CD4-positive, alpha-beta T cell treated with Interleukin-2 at 100 ng/mL for 4 hours (primary cell): Measurements from ENCODE around the gene NACC2.
A peak's percentile ranks its signal among the peaks of the same experiment; 100 is the strongest.

Source experiments
- DNase-seq: peaks from one replicate; pipeline ENCODE4 v3.0.0-alpha.2; 2020; ENCODE audit warnings: low spot score

The NACC2 gene

GRCh38 chr9:136128436-136128835 lies 33.3 kb upstream of the NACC2 start:
- DNase-seq: no peak

GRCh38 chr9:136127313-136127712 lies 32.2 kb upstream of the NACC2 start:
- DNase-seq: no peak

GRCh38 chr9:136124976-136125692 lies 30.0 kb upstream of the NACC2 start:
- DNase-seq: no peak

- peak; percentile 78 for DNase-seq
Observed at GRCh38 chr9:136122425-136123383, 27.6 kb upstream of the NACC2 start.

- no peak for DNase-seq
Observed at GRCh38 chr9:136121801-136122200, 26.7 kb upstream of the NACC2 start.

GRCh38 chr9:136120438-136120844 lies 25.4 kb upstream of the NACC2 start:
- DNase-seq: no peak

- no peak for DNase-seq
Observed at GRCh38 chr9:136119883-136120393, 24.8 kb upstream of the NACC2 start.

GRCh38 chr9:136119061-136119882 lies 24.2 kb upstream of the NACC2 start:
- DNase-seq: no peak

- DNase-seq: peak; percentile 95
Observed at GRCh38 chr9:136118320-136119060, 23.4 kb upstream of the NACC2 start, which contains the start of gene TMEM250. Gene TMEM250, minus strand, starts transcription at chr9:136118875. Its CDS starts 1,975 bp downstream, at chr9:136116900.

- no peak for DNase-seq
Observed at GRCh38 chr9:136117916-136118319, 22.8 kb upstream of the NACC2 start.

GRCh38 chr9:136117291-136117915 lies 22.3 kb upstream of the NACC2 start:
- DNase-seq: no peak

- DNase-seq: no peak
Observed at GRCh38 chr9:136116360-136117098, 21.4 kb upstream of the NACC2 start.

- no peak for DNase-seq
Observed at GRCh38 chr9:136115641-136116359, 20.7 kb upstream of the NACC2 start.

- DNase-seq: no peak
Observed at GRCh38 chr9:136115206-136115605, 20.1 kb upstream of the NACC2 start.

- DNase-seq: no peak
Observed at GRCh38 chr9:136114610-136115009, 19.5 kb upstream of the NACC2 start.

GRCh38 chr9:136112541-136112940 lies 17.5 kb upstream of the NACC2 start:
- no peak for DNase-seq

- no peak for DNase-seq
Observed at GRCh38 chr9:136111910-136112309, 16.8 kb upstream of the NACC2 start.

- DNase-seq: no peak
Observed at GRCh38 chr9:136111190-136111589, 16.1 kb upstream of the NACC2 start.
